Measurements from ENCODE around the gene TRIM34. TPM values are rescaled to one million over a fixed set of nuclear protein-coding genes. Genes with fewer than 3 reads are reported as not detected.

The TRIM34 gene
- total and polyA plus RNA-seq, 2 of the 8 experiments (the other 6 are each of a cell fraction or from before 2014, with no cell fraction given): 0.76 to 5.8 TPM

GRCh38 chr11:5605849-5606248 is 19.0 kb upstream of the TRIM34 start:
- no peak overlapping the region for H3K18ac ChIP-seq (ENCODE audit: extremely low read depth, low read length)
- no peak overlapping the region for H4K91ac ChIP-seq (replicated peaks; ENCODE audit: insufficient read length, low read length)
- H3K56ac ChIP-seq (replicated peaks; ENCODE audit: insufficient read length, low read depth, low read length): no peak overlapping the region
- FAIRE-seq: no peak
- H3K4me1 ChIP-seq (replicated peaks in 1 of 4; ENCODE audit: control insufficient read depth in 3 of 4, insufficient read depth in 4 of 4, low read length in 3 of 4): peaks cover 0 to 2% (median 0%) of the 10 kb centered on the region in 4 experiments; a peak in 1 of 7 replicates
- H2BK15ac ChIP-seq (ENCODE audit: low read length): no peak overlapping the region
- H3K9me3 ChIP-seq (ENCODE audit: insufficient read depth in 2 of 2, low read depth in 1 of 2, low read length in 1 of 2): no peaks in the 10 kb centered on the region
- no peak overlapping the region for H4K5ac ChIP-seq (ENCODE audit: insufficient read length, low read depth, low read length)
- H2AFZ ChIP-seq (ENCODE audit: low read length): no peak overlapping the region
- H3K36me3 ChIP-seq (ENCODE audit: control insufficient read depth in 2 of 4, insufficient read depth in 4 of 4, low read length in 3 of 4): peaks cover 4 to 44% (median 37%) of the 10 kb centered on the region in 4 experiments; a peak in 7 of 8 replicates
- peaks cover 3 to 20% of the 10 kb centered on the region in 2 experiments; a peak in 3 of 4 replicates for H3K79me2 ChIP-seq (ENCODE audit: control insufficient read depth in 1 of 2, insufficient read depth in 2 of 2, low read length in 2 of 2)
- POLR2A ChIA-PET (ENCODE audit: partially characterized antibody): no interaction called here
- CTCF ChIA-PET (ENCODE audit: partially characterized antibody): interaction anchor here (1.5 kb wide), 1 partner anchor 9 kb away, joined by 4 read pairs; the partner anchor contains the start of gene TRIM6
- WGBS, 2 experiments (ENCODE audit: extremely low coverage in 1 of 2, insufficient coverage in 1 of 2, insufficient read length in 1 of 2, insufficient replicate concordance in 2 of 2, low coverage in 1 of 2, low lambda C conversion rate in 2 of 2, missing lambda C conversion rate in 1 of 2): 93% methylated on average over 5 of the region's 5 CpGs; no CpG with 5 or more reads in 1 of the 2 experiments
- H3K27ac ChIP-seq (ENCODE audit: low read depth, low read length): no peak overlapping the region
- H4K8ac ChIP-seq (ENCODE audit: extremely low read depth, insufficient read depth, low read length): no peak overlapping the region
- H2BK20ac ChIP-seq (ENCODE audit: low read length): no peak overlapping the region
- no peak overlapping the region for H2AK5ac ChIP-seq (ENCODE audit: low read depth, low read length)
- no peaks in the 10 kb centered on the region for H3K79me1 ChIP-seq (ENCODE audit: low read depth, low read length)
- no peak overlapping the region for H2BK5ac ChIP-seq (ENCODE audit: low read depth, low read length)
- no peak overlapping the region for H3K23ac ChIP-seq (ENCODE audit: insufficient read length)
- no peak overlapping the region for H3K4me3 ChIP-seq (ENCODE audit: extremely low read depth in 1 of 4, insufficient read depth in 2 of 4, low read depth in 3 of 4, low read length in 4 of 4)
- H3K23me2 ChIP-seq (ENCODE audit: low read depth, low read length): no peaks in the 10 kb centered on the region
- H3K4ac ChIP-seq (replicated peaks; ENCODE audit: insufficient read length, low read depth, low read length): no peak overlapping the region
- no peak overlapping the region for H3K4me2 ChIP-seq (ENCODE audit: insufficient read depth in 1 of 2, low read depth in 2 of 2, low read length in 2 of 2)
- no peak overlapping the region for H2BK12ac ChIP-seq (ENCODE audit: low read depth, low read length)
- peaks cover 0 to 4% of the 10 kb centered on the region in 2 experiments for H4K20me1 ChIP-seq (replicated peaks in 1 of 2; ENCODE audit: control insufficient read depth in 1 of 2, insufficient read depth in 2 of 2, low read length in 2 of 2)
- no peak overlapping the region for H3K9ac ChIP-seq (replicated peaks in 1 of 4; ENCODE audit: extremely low read depth in 1 of 4, low read depth in 3 of 4, low read length in 3 of 4)
- no peak overlapping the region for H3K14ac ChIP-seq (ENCODE audit: insufficient read length)
- no peak overlapping the region for H2BK120ac ChIP-seq (replicated peaks; ENCODE audit: low read depth, low read length)
- no peaks in the 10 kb centered on the region for H3K27me3 ChIP-seq (replicated peaks in 1 of 4; ENCODE audit: control insufficient read depth in 3 of 4, extremely low read depth in 1 of 4, insufficient read depth in 3 of 4, low read length in 3 of 4)
- DNase-seq (ENCODE audit: low read depth in 1 of 2, low spot score in 2 of 2): no peak
- no peak for TF ChIP-seq SP4 (IDR thresholded peaks at IDR 0.05; ENCODE audit: low read length)
- no peak for TF ChIP-seq RFX5 (IDR thresholded peaks at IDR 0.05; ENCODE audit: borderline replicate concordance, low read depth, low read length)
- no peak for TF ChIP-seq SAP30 (IDR thresholded peaks at IDR 0.05; ENCODE audit: insufficient read depth, insufficient replicate concordance, low read length)
- TF ChIP-seq BACH1 (IDR thresholded peaks at IDR 0.05; ENCODE audit: low read length): no peak
- TF ChIP-seq CTCF (IDR thresholded peaks at IDR 0.05; ENCODE audit: control extremely low read depth in 1 of 3, insufficient read depth in 1 of 3, low read depth in 1 of 3, low read length in 3 of 3): no peak
- no peak for TF ChIP-seq CTBP2 (IDR thresholded peaks at IDR 0.05; ENCODE audit: borderline replicate concordance, insufficient read depth, insufficient read length, low read length)
- no peak for TF ChIP-seq ZNF274 (IDR thresholded peaks at IDR 0.05; ENCODE audit: borderline replicate concordance, extremely low read depth, low read length)
- no peak for TF ChIP-seq YY1 (IDR thresholded peaks at IDR 0.05; ENCODE audit: low read depth, low read length)
- no peak for TF ChIP-seq POLR2A (IDR thresholded peaks at IDR 0.05; ENCODE audit: control extremely low read depth in 1 of 2, low read depth in 2 of 2, low read length in 2 of 2)
- no peak for TF ChIP-seq CHD1 (IDR thresholded peaks at IDR 0.05; ENCODE audit: low read depth, low read length)
- TF ChIP-seq KDM4A (IDR thresholded peaks at IDR 0.05; ENCODE audit: low read depth, low read length, severe bottlenecking): no peak
- TF ChIP-seq SP1 (IDR thresholded peaks at IDR 0.05; ENCODE audit: low read depth, low read length): no peak
- TF ChIP-seq POU5F1 (IDR thresholded peaks at IDR 0.05; ENCODE audit: low read depth, low read length): no peak
